Vagina (tissue), 2 donors: Measurements from ENCODE around the gene PPM1M.

Source experiments
- CTCF ChIP-seq, 3 experiments: fragments of 450-650 bp in 2 of 3; fragments of 200-600 bp in 1 of 3; sonication (generic) in 1 of 3; IDR thresholded peaks; one replicate each; pipeline ENCODE4 v1.5.1; 2017 to 2019; ENCODE audit warnings: antibody characterized with exemption in 3 of 3, mild to moderate bottlenecking in 2 of 3, moderate library complexity in 2 of 3
- POLR2A ChIP-seq, 2 donors: fragments of 450-650 bp; IDR thresholded peaks; one replicate each; pipeline ENCODE4 v1.6.1; 2017; ENCODE audit warnings: antibody characterized with exemption in 2 of 2, mild to moderate bottlenecking in 2 of 2, moderate library complexity in 2 of 2

- TF ChIP-seq CTCF (IDR thresholded peaks at IDR 0.05): no peak
- no peak for TF ChIP-seq POLR2A (IDR thresholded peaks at IDR 0.05)
Observed at GRCh38 chr3:52289747-52290595, 44.4 kb downstream of the PPM1M start.
